Endothelial cell of umbilical vein (primary cell): ENCODE measurements around the gene RILPL2. TPM values are rescaled to one million over a fixed set of nuclear protein-coding genes. Genes with fewer than 3 reads are reported as not detected.

Experiments used
- BruUV-seq: library from RNA; stranded (reverse); fragments of 400-500 nt; replicated peaks from 2 replicates; lab custom pipeline; 2021; lab: Mats Ljungman, UMichigan
- CTCF ChIA-PET: fragments of 300-600, 350-600 bp; sonication (Branson Sonifier 250); formaldehyde crosslinking; loops from one replicate; lab custom pipeline; 2021; ENCODE audit warnings: antibody characterized with exemption, inconsistent platforms; lab: Charles Lee
- POLR2A ChIA-PET: fragments of 300-600, 350-600 bp; sonication (Branson Sonifier 250); formaldehyde crosslinking; loops from one replicate; lab custom pipeline; 2021; ENCODE audit warnings: antibody characterized with exemption, inconsistent platforms; lab: Charles Lee
- DNase-seq: peaks from one replicate; pipeline ENCODE4 v3.0.0-alpha.2; 2011; ENCODE audit warnings: low read depth, low spot score
- FAIRE-seq: peaks from 2 replicates; lab custom pipeline; 2011; peaks lifted over from hg19 to GRCh38; lab: Jason Lieb, UNC
- H2AFZ ChIP-seq: 2 replicates; pipeline ENCODE4 v1.6.0; 2012; ENCODE audit warnings: low read depth, low read length, control low read depth, inconsistent platforms
- H3K27ac ChIP-seq: 2 replicates; pipeline ENCODE4 v1.5.1; 2011; ENCODE audit warnings: low read depth, mild to moderate bottlenecking, control low read depth, low read length, moderate library complexity; ENCODE audit not compliant: insufficient read depth
- H3K27me3 ChIP-seq, 2 experiments: 2 replicates each; pipeline versions ENCODE4 v1.6.0 to v1.6.1; 2011; ENCODE audit warnings: low read length in 2 of 2, mixed read lengths in 1 of 2; ENCODE audit not compliant: control insufficient read depth in 2 of 2, insufficient read depth in 2 of 2
- H3K36me3 ChIP-seq, 2 experiments: 2 replicates in 1 of 2; 3 replicates in 1 of 2; pipeline ENCODE4 v1.5.1; 2011; ENCODE audit warnings: low read length in 2 of 2, mild to moderate bottlenecking in 1 of 2, moderate library complexity in 1 of 2; ENCODE audit not compliant: control insufficient read depth in 2 of 2, insufficient read depth in 2 of 2; ENCODE audit errors: extremely low read depth in 1 of 2
- H3K4me1 ChIP-seq: 3 replicates; pipeline ENCODE4 v1.5.1; 2011; ENCODE audit warnings: mild to moderate bottlenecking, low read length; ENCODE audit not compliant: control insufficient read depth, insufficient read depth; ENCODE audit errors: extremely low read depth
- H3K4me2 ChIP-seq: 2 replicates; pipeline ENCODE4 v1.6.1; 2011; ENCODE audit warnings: low read length, control low read depth, mixed read lengths; ENCODE audit not compliant: insufficient read depth
- H3K4me3 ChIP-seq, 3 experiments: fragments of 200-600 bp in 1 of 3; sonication (generic), shearing (Covaris generic) in 1 of 3; replicated peaks in 1 of 3; 2 replicates each; pipeline ENCODE4 v1.5.1; 2011 to 2016; ENCODE audit warnings: control low read depth in 3 of 3, low read length in 3 of 3, mild to moderate bottlenecking in 2 of 3, inconsistent platforms in 1 of 3, low read depth in 1 of 3, moderate library complexity in 1 of 3; ENCODE audit not compliant: insufficient read depth in 1 of 3
- H3K79me2 ChIP-seq: 2 replicates; pipeline ENCODE4 v1.6.0; 2012; ENCODE audit warnings: low read length, inconsistent platforms; ENCODE audit not compliant: control insufficient read depth, insufficient read depth
- H3K9ac ChIP-seq: replicated peaks from 2 replicates; pipeline ENCODE3; 2011; ENCODE audit warnings: low read length, control low read depth; ENCODE audit not compliant: insufficient read depth; ENCODE audit errors: extremely low read depth
- H3K9me1 ChIP-seq: replicated peaks from 3 replicates; pipeline ENCODE4 v1.6.0; 2011; ENCODE audit warnings: mild to moderate bottlenecking, low read length; ENCODE audit not compliant: control insufficient read depth, insufficient read depth; ENCODE audit errors: extremely low read depth
- H3K9me3 ChIP-seq: replicated peaks from 2 replicates; pipeline ENCODE4 v1.5.1; 2012; ENCODE audit warnings: low read length, inconsistent platforms; ENCODE audit not compliant: control insufficient read depth, insufficient read depth
- H4K20me1 ChIP-seq: replicated peaks from 2 replicates; pipeline ENCODE3; 2011; ENCODE audit warnings: mild to moderate bottlenecking, low read length; ENCODE audit not compliant: control insufficient read depth, insufficient read depth; ENCODE audit errors: extremely low read depth
- CTCF ChIP-seq, 2 donors: IDR thresholded peaks; 1 replicate in 1 of 2; 2 replicates in 1 of 2; pipeline ENCODE4 v1.5.1; 2011; ENCODE audit warnings: low read length in 2 of 2, mild to moderate bottlenecking in 2 of 2, moderate library complexity in 2 of 2, control low read depth in 1 of 2, inconsistent platforms in 1 of 2, low read depth in 1 of 2; ENCODE audit not compliant: insufficient read depth in 1 of 2; ENCODE audit errors: extremely low read depth in 1 of 2
- EZH2 ChIP-seq: IDR thresholded peaks from 2 replicates; pipeline ENCODE4 v1.6.1; 2012; ENCODE audit warnings: borderline replicate concordance, low read depth, mild to moderate bottlenecking, moderate library complexity, low read length, inconsistent platforms; ENCODE audit not compliant: severe bottlenecking
- FOS ChIP-seq: IDR thresholded peaks from 2 replicates; pipeline ENCODE4 v1.6.1; 2011; ENCODE audit warnings: mild to moderate bottlenecking, low read length, moderate library complexity, borderline replicate concordance; ENCODE audit not compliant: insufficient read depth
- JUN ChIP-seq: IDR thresholded peaks from 2 replicates; pipeline ENCODE4 v1.6.1; 2011; ENCODE audit warnings: borderline replicate concordance, low read depth; ENCODE audit not compliant: insufficient read length, insufficient read depth
- MYC ChIP-seq: IDR thresholded peaks from one replicate; pipeline ENCODE4 v1.6.1; 2011; ENCODE audit warnings: mild to moderate bottlenecking, low read depth, low read length
- POLR2AphosphoS5 ChIP-seq: IDR thresholded peaks from 2 replicates; pipeline ENCODE4 v1.6.1; 2012; ENCODE audit warnings: low read depth, mild to moderate bottlenecking, control low read depth, low read length, moderate library complexity; ENCODE audit not compliant: insufficient read depth
- dilution Hi-C: fragments of 300-500 bp; cut with MboI; formaldehyde crosslinking; loops from one replicate; pipeline ENCODE4 v1.15.0; 2019; ENCODE audit warnings: low sequenced_read_pairs; ENCODE audit not compliant: extremely low pct_ligation_motif_present
- intact Hi-C: fragments of 100-400 bp; cut with micrococcal nuclease; formaldehyde crosslinking; loops from one replicate; pipeline ENCODE4 v1.10.0; 2022
- polyA plus RNA-seq, 4 experiments: library from polyadenylated mRNA; depleted of rRNA in 3 of 4; stranded (reverse) in 3 of 4; unstranded in 1 of 4; fragments of >200 nt; gene quantifications; 2 replicates each; pipeline versions ENCODE4 v1.2.1 to v1.2.3, GENCODE V29; 2011 to 2012; ENCODE audit warnings: missing spikeins in 1 of 4
- total RNA-seq: library from RNA; stranded (reverse); gene quantifications from 2 replicates; pipeline ENCODE4 v1.2.3, GENCODE V29; 2021

Gene RILPL2
- total and polyA plus RNA-seq, 2 donors (not counting 3 experiments of a cell fraction or from before 2014, with no cell fraction given) = 3.3 to 4.6 TPM

GRCh38 chr12:123441523-123442164 lies 5.2 kb upstream of the RILPL2 start:
- Histone ChIP-seq H3K79me2 (no peaks in the 10 kb centered on the region), H3K27me3 (no peaks in the 10 kb centered on the region), H3K4me2 (no peak overlapping the region), H2AFZ (no peak overlapping the region), H3K27ac (no peak overlapping the region), H3K36me3 (no peaks in the 10 kb centered on the region), H4K20me1 (no peaks in the 10 kb centered on the region), H3K9me1 (no peaks in the 10 kb centered on the region), H3K4me1 (peaks cover 22% of the 10 kb centered on the region), H3K9ac (no peak overlapping the region), H3K9me3 (no peaks in the 10 kb centered on the region), H3K4me3 (no peak overlapping the region)
- DNase-seq (no peak), FAIRE-seq (no peak)
- dilution Hi-C loops (no loop called here), intact Hi-C loops (no loop called here)
- ChIA-PET POLR2A (no interaction called here), CTCF (no interaction called here)
- no TSS peak for BruUV-seq
- TF ChIP-seq FOS (no peak), POLR2AphosphoS5 (no peak), EZH2 (no peak), CTCF (IDR thresholded peaks at IDR 0.05; ENCODE audit: extremely low read depth in 1 of 2, insufficient read depth in 1 of 2, low read depth in 1 of 2, low read length in 2 of 2) (no peak), MYC (no peak), JUN (no peak)
